Rectal smooth muscle tissue (tissue), 1 donor: Measurements from ENCODE around the gene DLGAP1.

ENCODE experiments used
- H3K27ac ChIP-seq: one replicate; pipeline ENCODE4 v1.7.0; 2013; ENCODE audit warnings: low read depth, low read length, inconsistent platforms
- H3K27me3 ChIP-seq: one replicate; pipeline ENCODE4 v1.7.0; 2013; ENCODE audit warnings: low read length; ENCODE audit not compliant: control insufficient read depth, insufficient read depth
- H3K36me3 ChIP-seq: one replicate; pipeline ENCODE4 v1.7.0; 2013; ENCODE audit warnings: low read length; ENCODE audit not compliant: control insufficient read depth, insufficient read depth
- H3K4me1 ChIP-seq: one replicate; pipeline ENCODE4 v1.7.0; 2013; ENCODE audit warnings: low read length; ENCODE audit not compliant: control insufficient read depth, insufficient read depth
- H3K4me3 ChIP-seq: one replicate; pipeline ENCODE4 v1.7.0; 2013; ENCODE audit warnings: low read length
- H3K9ac ChIP-seq: one replicate; pipeline ENCODE4 v1.7.0; 2013; ENCODE audit warnings: low read length

The DLGAP1 gene

GRCh38 chr18:4250141-4250540 lies 205.0 kb downstream of the DLGAP1 start:
- H3K9ac ChIP-seq = no peak overlapping the region
- no peaks in the 10 kb centered on the region for H3K36me3 ChIP-seq
- no peak overlapping the region for H3K27ac ChIP-seq
- no peaks in the 10 kb centered on the region for H3K27me3 ChIP-seq
- no peak overlapping the region for H3K4me3 ChIP-seq
- no peaks in the 10 kb centered on the region for H3K4me1 ChIP-seq

DNA sequence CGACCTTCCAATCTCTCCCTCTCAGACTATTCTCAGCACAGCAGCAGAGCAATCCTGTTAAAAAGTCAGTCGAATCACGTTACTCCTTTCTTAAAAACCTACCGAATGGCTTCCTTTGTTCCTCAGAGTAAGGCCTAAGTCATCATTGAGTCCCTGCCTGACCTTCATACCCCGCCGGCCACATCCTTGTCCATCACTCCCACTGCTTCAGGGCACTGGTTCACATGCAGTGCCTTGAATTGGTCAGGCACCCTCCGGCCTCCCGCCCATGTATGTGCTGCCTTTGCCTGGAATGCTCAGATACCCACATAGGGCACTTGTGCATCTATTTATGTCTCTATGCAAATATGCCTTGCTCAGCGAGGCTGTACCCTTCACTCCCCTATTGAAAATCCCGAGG lies 206.4 kb downstream of the DLGAP1 start:
- H3K9ac ChIP-seq = no peak overlapping the region
- H3K4me3 ChIP-seq = no peak overlapping the region
- H3K36me3 ChIP-seq = no peaks in the 10 kb centered on the region
- no peaks in the 10 kb centered on the region for H3K27me3 ChIP-seq
- no peaks in the 10 kb centered on the region for H3K4me1 ChIP-seq
- H3K27ac ChIP-seq = no peak overlapping the region

- Histone ChIP-seq H3K4me1 (no peaks in the 10 kb centered on the region), H3K36me3 (no peaks in the 10 kb centered on the region), H3K4me3 (no peak overlapping the region), H3K27me3 (no peaks in the 10 kb centered on the region), H3K27ac (no peak overlapping the region), H3K9ac (no peak overlapping the region)
These were observed 208.7 kb downstream of the DLGAP1 start for GRCh38 chr18:4246374-4246773.

- Histone ChIP-seq H3K9ac (no peak overlapping the region), H3K4me3 (no peak overlapping the region), H3K4me1 (no peaks in the 10 kb centered on the region), H3K27ac (no peak overlapping the region), H3K27me3 (no peaks in the 10 kb centered on the region), H3K36me3 (no peaks in the 10 kb centered on the region)
These were observed 209.7 kb downstream of the DLGAP1 start for GRCh38 chr18:4245456-4245855.

DNA sequence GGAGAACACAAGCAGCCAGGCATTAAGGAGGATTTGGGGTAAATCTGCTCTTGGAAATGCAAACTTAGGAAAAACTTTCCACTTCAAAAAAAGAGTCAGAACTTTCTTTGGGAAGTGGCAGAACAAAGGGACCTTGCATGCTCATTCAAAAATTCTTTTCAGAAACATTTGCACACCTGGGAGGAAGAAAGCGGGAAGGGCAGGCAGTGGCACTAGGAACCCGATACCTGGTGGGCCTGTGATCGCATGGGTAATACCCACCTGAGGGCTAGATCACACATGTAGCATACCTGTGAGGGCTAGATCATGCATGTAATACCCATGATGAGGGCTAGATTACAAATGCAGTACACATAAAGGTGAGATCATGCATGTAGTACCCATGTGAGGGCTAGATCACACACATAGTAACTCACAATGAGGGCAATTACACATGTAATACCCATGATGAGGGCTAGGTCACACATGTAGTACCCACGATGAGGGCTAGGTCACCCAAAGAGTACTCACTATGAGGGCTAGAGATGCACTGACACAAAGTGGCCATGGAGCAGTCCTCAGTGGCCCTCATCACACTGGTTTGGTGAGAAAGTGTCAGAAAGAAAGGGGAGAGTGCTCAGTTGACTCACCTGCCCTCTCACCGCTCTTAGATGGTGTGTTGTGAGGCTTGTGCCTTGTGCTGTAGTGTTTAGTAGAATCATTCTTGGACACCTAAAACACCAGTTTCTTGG lies 212.5 kb downstream of the DLGAP1 start:
- Histone ChIP-seq H3K27ac (no peak overlapping the region), H3K4me3 (no peak overlapping the region), H3K4me1 (no peaks in the 10 kb centered on the region), H3K36me3 (no peaks in the 10 kb centered on the region), H3K9ac (no peak overlapping the region), H3K27me3 (no peaks in the 10 kb centered on the region)

GRCh38 chr18:4241090-4241617 lies 214.0 kb downstream of the DLGAP1 start:
- H3K4me1 ChIP-seq = no peaks in the 10 kb centered on the region
- H3K36me3 ChIP-seq = no peaks in the 10 kb centered on the region
- no peak overlapping the region for H3K27ac ChIP-seq
- H3K4me3 ChIP-seq = no peak overlapping the region
- H3K9ac ChIP-seq = no peak overlapping the region
- no peaks in the 10 kb centered on the region for H3K27me3 ChIP-seq

DNA sequence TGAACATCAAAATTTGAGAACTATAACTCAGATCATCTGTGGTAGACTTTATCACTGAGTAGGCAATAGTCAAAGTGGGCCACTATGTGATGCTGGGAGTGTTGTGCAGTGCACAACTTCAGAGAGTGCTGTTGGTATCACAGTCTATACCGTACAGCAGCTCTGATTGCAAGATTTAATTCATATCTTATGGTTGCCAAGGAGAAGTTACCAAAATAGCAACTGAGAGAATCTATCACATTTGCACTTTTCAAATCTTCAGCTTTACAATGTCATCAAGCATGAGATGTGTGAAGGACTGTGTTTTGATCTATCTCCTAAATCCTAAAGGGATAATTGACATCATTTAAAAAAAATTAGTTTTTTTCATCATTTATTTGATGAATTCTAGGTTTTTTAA lies 216.1 kb downstream of the DLGAP1 start:
- no peaks in the 10 kb centered on the region for H3K36me3 ChIP-seq
- no peak overlapping the region for H3K4me3 ChIP-seq
- H3K27ac ChIP-seq = no peak overlapping the region
- H3K9ac ChIP-seq = no peak overlapping the region
- no peaks in the 10 kb centered on the region for H3K4me1 ChIP-seq
- no peaks in the 10 kb centered on the region for H3K27me3 ChIP-seq

DNA sequence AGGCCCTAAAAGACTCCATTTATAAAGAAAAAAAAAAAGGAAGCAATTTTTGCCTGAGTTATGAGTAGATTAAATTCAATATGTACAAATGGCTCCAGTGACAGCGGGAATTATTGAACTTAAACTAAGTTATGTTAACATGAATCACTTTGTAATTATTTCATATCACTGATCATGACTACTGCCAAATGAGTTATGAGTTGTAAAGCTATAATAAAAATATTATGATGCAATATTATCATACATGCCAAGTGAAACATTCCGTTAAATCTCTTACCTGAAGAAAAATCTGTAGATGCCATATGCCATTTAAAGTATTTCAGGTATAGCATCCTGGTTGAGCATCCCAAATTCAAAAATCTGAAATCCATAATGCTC lies 217.5 kb downstream of the DLGAP1 start:
- H3K27me3 ChIP-seq = no peaks in the 10 kb centered on the region
- H3K9ac ChIP-seq = no peak overlapping the region
- no peak overlapping the region for H3K4me3 ChIP-seq
- H3K4me1 ChIP-seq = no peaks in the 10 kb centered on the region
- H3K27ac ChIP-seq = no peak overlapping the region
- H3K36me3 ChIP-seq = no peaks in the 10 kb centered on the region

DNA sequence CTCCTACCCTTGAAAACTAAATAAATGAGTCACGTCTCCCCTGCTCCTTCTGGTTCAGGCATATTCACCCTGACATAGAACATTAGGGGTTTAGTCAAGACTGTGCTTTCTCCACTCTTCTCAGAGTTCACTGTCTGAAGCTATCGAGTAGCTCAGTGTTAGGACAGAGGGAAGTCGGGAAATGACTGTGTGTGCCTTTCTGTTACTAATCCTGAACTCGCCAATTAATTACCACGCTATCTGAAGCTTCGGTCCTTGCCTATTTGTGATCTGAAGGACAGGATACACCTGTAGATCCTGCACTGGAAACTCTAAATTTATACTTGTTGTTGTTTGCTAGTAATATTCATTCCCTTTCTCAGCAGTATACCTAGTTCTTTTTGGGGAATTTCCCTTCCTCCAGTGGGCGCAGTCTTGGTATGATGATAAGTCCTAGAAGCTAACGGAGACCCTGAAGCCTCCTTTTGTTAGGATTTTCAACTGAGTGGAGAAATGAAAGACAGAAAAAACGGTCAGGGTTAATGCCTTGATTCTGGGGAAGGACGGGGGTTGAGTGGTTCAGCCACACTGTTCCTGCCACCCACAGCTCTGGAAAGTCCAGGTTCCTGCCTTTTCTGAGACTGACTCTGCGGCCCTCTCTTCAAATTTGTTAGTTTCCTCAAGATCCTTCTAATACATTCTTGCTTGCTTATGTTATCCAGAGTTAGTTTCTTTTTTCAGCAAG lies 218.0 kb downstream of the DLGAP1 start:
- Histone ChIP-seq H3K27ac (no peak overlapping the region), H3K4me1 (no peaks in the 10 kb centered on the region), H3K9ac (no peak overlapping the region), H3K27me3 (no peaks in the 10 kb centered on the region), H3K36me3 (no peaks in the 10 kb centered on the region), H3K4me3 (no peak overlapping the region)

- Histone ChIP-seq H3K4me1 (no peaks in the 10 kb centered on the region), H3K27ac (no peak overlapping the region), H3K4me3 (no peak overlapping the region), H3K36me3 (no peaks in the 10 kb centered on the region), H3K27me3 (no peaks in the 10 kb centered on the region), H3K9ac (no peak overlapping the region)
These were observed 221.6 kb downstream of the DLGAP1 start for GRCh38 chr18:4233468-4233867.

DNA sequence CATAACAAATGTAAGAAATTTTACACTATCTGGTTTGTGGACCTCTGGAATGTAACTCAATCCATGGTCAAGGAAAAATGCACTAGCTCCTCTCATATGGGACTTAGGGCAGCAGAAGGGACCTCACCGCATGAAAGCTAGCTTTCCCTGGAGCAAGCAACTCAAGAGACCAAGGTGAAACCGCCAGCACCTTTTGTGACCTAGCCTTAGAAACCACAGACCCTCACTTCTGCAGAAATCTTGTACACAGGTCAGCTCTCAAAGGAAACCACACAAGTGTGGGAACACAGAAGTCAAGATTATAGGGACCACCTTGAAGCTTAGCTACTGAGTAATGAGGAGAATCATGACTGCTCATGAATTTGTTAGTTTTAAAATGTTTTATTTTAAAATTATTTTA lies 222.5 kb downstream of the DLGAP1 start:
- no peaks in the 10 kb centered on the region for H3K4me1 ChIP-seq
- no peak overlapping the region for H3K4me3 ChIP-seq

GRCh38 chr18:4231260-4231659 lies 223.8 kb downstream of the DLGAP1 start:
- Histone ChIP-seq H3K27me3 (no peaks in the 10 kb centered on the region), H3K4me3 (no peak overlapping the region), H3K4me1 (no peaks in the 10 kb centered on the region), H3K27ac (no peak overlapping the region), H3K36me3 (no peaks in the 10 kb centered on the region), H3K9ac (no peak overlapping the region)

More for the DNA sequence above, 222.5 kb downstream of the DLGAP1 start:
- Histone ChIP-seq H3K27ac (no peak overlapping the region), H3K9ac (no peak overlapping the region), H3K27me3 (no peaks in the 10 kb centered on the region), H3K36me3 (no peaks in the 10 kb centered on the region)
